ENCODE data around the gene DDX23. TPM values are rescaled to one million over a fixed set of nuclear protein-coding genes. Genes with fewer than 3 reads are reported as not detected.

Gene DDX23
- polyA plus RNA-seq, 1 donor (not counting 4 experiments of a cell fraction or from before 2014, with no cell fraction given) = 57.8 TPM

GRCh38 chr12:48787791-48788523 lies 64.0 kb downstream of the DDX23 start:
- Histone ChIP-seq H3K4me3 (ENCODE audit: control insufficient read depth in 2 of 3, extremely low read depth in 1 of 3, insufficient read depth in 2 of 3, low read depth in 1 of 3, low read length in 3 of 3) (peak overlapping the region; percentile 71 to 88 (median 86)), H3K27me3 (ENCODE audit: control insufficient read depth, extremely low read depth, insufficient read depth, low read length) (no peaks in the 10 kb centered on the region), H4K20me1 (ENCODE audit: control insufficient read depth, extremely low read depth, insufficient read depth, low read length) (no peaks in the 10 kb centered on the region), H3K4me2 (ENCODE audit: control insufficient read depth, extremely low read depth, insufficient read depth, low read depth, low read length) (peak overlapping the region; percentile 88), H3K27ac (ENCODE audit: control insufficient read depth, insufficient read depth, low read length) (no peak overlapping the region), H3K79me2 (ENCODE audit: control insufficient read depth, insufficient read depth, low read length) (peaks cover 6% of the 10 kb centered on the region), H3K9ac (ENCODE audit: control insufficient read depth, extremely low read depth, insufficient read depth, low read length) (peak overlapping the region; percentile 72), H3K9me3 (ENCODE audit: control insufficient read depth, low read depth, low read length) (no peaks in the 10 kb centered on the region), H2AFZ (ENCODE audit: control insufficient read depth, low read length) (peak overlapping the region; percentile 71), H3K36me3 (ENCODE audit: control insufficient read depth in 2 of 2, extremely low read depth in 1 of 2, insufficient read depth in 2 of 2, low read length in 2 of 2) (no peaks in the 10 kb centered on the region), H3K9me1 (ENCODE audit: control insufficient read depth, extremely low read depth, insufficient read depth, low read length) (no peaks in the 10 kb centered on the region), H3K4me1 (ENCODE audit: control insufficient read depth, extremely low read depth, insufficient read depth, low read length) (peaks cover 13% of the 10 kb centered on the region)
- TF ChIP-seq CTCF (optimal IDR thresholded peaks at IDR 0.05 in 1 of 3, IDR thresholded peaks at IDR 0.05 in 1 of 3, conservative IDR thresholded peaks at IDR 0.05 in 1 of 3; ENCODE audit: extremely low read depth in 1 of 3, insufficient read depth in 2 of 3, low read length in 3 of 3) (no peak), EZH2 (IDR thresholded peaks at IDR 0.05; ENCODE audit: low read length) (no peak)
- dilution Hi-C loops (cut with MboI; ENCODE audit: extremely low pct_ligation_motif_present, low sequenced_read_pairs) = no loop called here
- FAIRE-seq (no peak), DNase-seq (ENCODE audit: low read depth, low spot score) (no peak)

GRCh38 chr12:48786591-48787544 lies 65.1 kb downstream of the DDX23 start:
- Histone ChIP-seq H2AFZ (ENCODE audit: control insufficient read depth, low read length) (no peak overlapping the region), H3K4me1 (ENCODE audit: control insufficient read depth, extremely low read depth, insufficient read depth, low read length) (peaks cover 13% of the 10 kb centered on the region), H4K20me1 (ENCODE audit: control insufficient read depth, extremely low read depth, insufficient read depth, low read length) (no peaks in the 10 kb centered on the region), H3K4me2 (ENCODE audit: control insufficient read depth, extremely low read depth, insufficient read depth, low read depth, low read length) (peak overlapping the region; percentile 88), H3K79me2 (ENCODE audit: control insufficient read depth, insufficient read depth, low read length) (peaks cover 6% of the 10 kb centered on the region), H3K9ac (ENCODE audit: control insufficient read depth, extremely low read depth, insufficient read depth, low read length) (no peak overlapping the region), H3K36me3 (ENCODE audit: control insufficient read depth in 2 of 2, extremely low read depth in 1 of 2, insufficient read depth in 2 of 2, low read length in 2 of 2) (peaks cover 0 to 2% of the 10 kb centered on the region in 2 experiments), H3K9me1 (ENCODE audit: control insufficient read depth, extremely low read depth, insufficient read depth, low read length) (no peaks in the 10 kb centered on the region), H3K4me3 (ENCODE audit: control insufficient read depth in 2 of 3, extremely low read depth in 1 of 3, insufficient read depth in 2 of 3, low read depth in 1 of 3, low read length in 3 of 3) (peak overlapping the region in 2 of 3 experiments; percentile 86 to 88), H3K27ac (ENCODE audit: control insufficient read depth, insufficient read depth, low read length) (no peak overlapping the region), H3K9me3 (ENCODE audit: control insufficient read depth, low read depth, low read length) (no peaks in the 10 kb centered on the region), H3K27me3 (ENCODE audit: control insufficient read depth, extremely low read depth, insufficient read depth, low read length) (no peaks in the 10 kb centered on the region)
- dilution Hi-C loops (cut with MboI; ENCODE audit: extremely low pct_ligation_motif_present, low sequenced_read_pairs) = no loop called here
- TF ChIP-seq EZH2 (IDR thresholded peaks at IDR 0.05; ENCODE audit: low read length) (no peak), CTCF (optimal IDR thresholded peaks at IDR 0.05 in 1 of 3, IDR thresholded peaks at IDR 0.05 in 1 of 3, conservative IDR thresholded peaks at IDR 0.05 in 1 of 3; ENCODE audit: extremely low read depth in 1 of 3, insufficient read depth in 2 of 3, low read length in 3 of 3) (no peak)
- DNase-seq (ENCODE audit: low read depth, low spot score) (no peak), FAIRE-seq (no peak)
